C4-2B (cell line): ENCODE data around the gene HCN2.

Experiments used
- ZFX ChIP-seq: fragments of 450-650 bp; IDR thresholded peaks from 2 replicates; pipeline ENCODE4 v1.6.1; 2017
- TF ChIP-seq, protein P1 (sequence below): fragments of 450-650 bp; conservative IDR thresholded peaks from 2 replicates; pipeline ENCODE4 v1.5.1; 2017; ENCODE audit warnings: mild to moderate bottlenecking

DNA sequence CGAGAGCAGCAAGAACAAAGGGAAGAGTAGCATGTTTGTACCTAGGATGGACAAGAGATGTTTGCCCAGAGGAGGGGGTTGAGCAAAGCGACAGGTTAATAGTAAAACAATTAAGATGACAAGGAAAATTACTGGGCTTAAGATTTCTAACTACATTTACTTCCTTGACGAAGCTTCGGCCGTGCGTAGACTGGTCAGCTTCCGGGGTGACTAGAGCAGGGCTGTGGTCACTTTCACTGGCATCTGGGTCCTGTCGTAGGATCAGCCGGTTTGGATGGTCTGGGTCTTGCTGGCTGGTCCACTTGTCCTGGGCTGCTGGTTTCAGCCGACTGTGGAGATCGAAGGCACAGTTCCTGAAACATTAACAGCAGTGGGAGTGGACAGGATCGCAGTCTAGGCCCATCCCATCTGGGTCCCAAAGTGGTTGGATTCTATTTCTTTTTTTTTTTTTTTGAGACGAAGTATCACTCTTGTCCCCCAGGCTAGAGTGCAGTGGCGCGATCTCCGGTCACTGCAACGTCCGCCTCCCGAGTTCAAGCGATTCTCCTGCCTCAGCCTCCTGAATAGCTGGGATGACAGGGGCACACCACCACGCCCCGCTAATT is 22.3 kb upstream of the HCN2 start:
- TF ChIP-seq ZFX = no peak
- TF ChIP-seq, protein P1, sequence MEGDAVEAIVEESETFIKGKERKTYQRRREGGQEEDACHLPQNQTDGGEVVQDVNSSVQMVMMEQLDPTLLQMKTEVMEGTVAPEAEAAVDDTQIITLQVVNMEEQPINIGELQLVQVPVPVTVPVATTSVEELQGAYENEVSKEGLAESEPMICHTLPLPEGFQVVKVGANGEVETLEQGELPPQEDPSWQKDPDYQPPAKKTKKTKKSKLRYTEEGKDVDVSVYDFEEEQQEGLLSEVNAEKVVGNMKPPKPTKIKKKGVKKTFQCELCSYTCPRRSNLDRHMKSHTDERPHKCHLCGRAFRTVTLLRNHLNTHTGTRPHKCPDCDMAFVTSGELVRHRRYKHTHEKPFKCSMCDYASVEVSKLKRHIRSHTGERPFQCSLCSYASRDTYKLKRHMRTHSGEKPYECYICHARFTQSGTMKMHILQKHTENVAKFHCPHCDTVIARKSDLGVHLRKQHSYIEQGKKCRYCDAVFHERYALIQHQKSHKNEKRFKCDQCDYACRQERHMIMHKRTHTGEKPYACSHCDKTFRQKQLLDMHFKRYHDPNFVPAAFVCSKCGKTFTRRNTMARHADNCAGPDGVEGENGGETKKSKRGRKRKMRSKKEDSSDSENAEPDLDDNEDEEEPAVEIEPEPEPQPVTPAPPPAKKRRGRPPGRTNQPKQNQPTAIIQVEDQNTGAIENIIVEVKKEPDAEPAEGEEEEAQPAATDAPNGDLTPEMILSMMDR = no peak
